ENCODE data around the gene OR51V1.

- TF ChIP-seq EZH2 (IDR thresholded peaks at IDR 0.05; ENCODE audit: insufficient read depth, poor library complexity, severe bottlenecking) (no peak), EZH2phosphoT487 (IDR thresholded peaks at IDR 0.05; ENCODE audit: insufficient read depth, low read depth) (no peak)
Observed at GRCh38 chr11:5247472-5248192, 47.1 kb upstream of the OR51V1 start.

Data from GM23248 (cell line).